GM18870 (cell line): ENCODE measurements around the gene GPR63.

Experiments used
- ATAC-seq: cut with Tn5 transposase; IDR thresholded peaks from one replicate; pipeline ENCODE4 v1.9.1; 2021; ENCODE audit warnings: moderate library complexity; ENCODE audit not compliant: unreplicated experiment

Gene GPR63

GRCh38 chr6:96762599-96762998 lies 74.7 kb downstream of the GPR63 start:
- ATAC-seq, result no peak

GRCh38 chr6:96761794-96762193 lies 75.5 kb downstream of the GPR63 start:
- no peak for ATAC-seq

- ATAC-seq, result no peak
These were observed 77.1 kb downstream of the GPR63 start for GRCh38 chr6:96760153-96760687.

- no peak for ATAC-seq
These were observed 82.2 kb downstream of the GPR63 start for GRCh38 chr6:96755096-96755495.

- ATAC-seq, result no peak
These were observed 87.4 kb downstream of the GPR63 start for GRCh38 chr6:96749891-96750290.
